NB4 (cell line): ENCODE results near the gene MAP1LC3B.

Experiments used
- DNase-seq: peaks from one replicate; pipeline ENCODE4 v3.0.0; 2010; ENCODE audit warnings: low read depth
- H3K4me3 ChIP-seq: one replicate; pipeline ENCODE4 v1.5.1; 2011; ENCODE audit warnings: mild to moderate bottlenecking, low read depth, low read length, moderate library complexity
- MYC ChIP-seq: IDR thresholded peaks from 2 replicates; pipeline ENCODE4 v1.6.1; 2011; ENCODE audit warnings: low read depth, low read length
- POLR2A ChIP-seq: IDR thresholded peaks from 2 replicates; pipeline ENCODE4 v1.6.1; 2011; ENCODE audit warnings: mild to moderate bottlenecking; ENCODE audit not compliant: insufficient read length; ENCODE audit errors: extremely low read depth
- TF ChIP-seq, protein P1 (sequence below): IDR thresholded peaks from 2 replicates; pipeline ENCODE4 v1.6.1; 2011; ENCODE audit warnings: low read depth, low read length
- TF ChIP-seq, protein P2 (sequence below): IDR thresholded peaks from one replicate; pipeline ENCODE4 v1.5.1; 2012; ENCODE audit warnings: low read depth, low read length

Gene MAP1LC3B

DNA sequence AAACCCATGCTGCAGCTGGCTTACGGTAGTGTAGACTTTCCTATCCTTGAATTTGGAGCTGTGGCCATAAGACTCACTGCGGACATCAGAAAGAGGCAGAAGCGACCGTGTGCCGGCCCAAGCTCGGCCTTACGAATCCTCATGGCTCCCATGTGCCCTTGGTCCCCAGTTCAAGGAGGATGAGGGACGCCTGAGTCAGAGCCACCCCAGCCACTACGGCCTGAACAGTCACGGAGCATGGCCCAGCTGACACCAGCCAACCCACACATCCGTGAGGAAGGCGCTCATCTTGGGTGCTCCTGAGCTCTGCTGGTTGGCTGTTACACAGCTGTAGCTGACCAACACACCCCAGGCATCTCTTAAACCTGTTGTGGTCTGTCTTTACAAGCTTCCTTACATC lies 56.7 kb downstream of the MAP1LC3B start:
- TF ChIP-seq, protein P1, sequence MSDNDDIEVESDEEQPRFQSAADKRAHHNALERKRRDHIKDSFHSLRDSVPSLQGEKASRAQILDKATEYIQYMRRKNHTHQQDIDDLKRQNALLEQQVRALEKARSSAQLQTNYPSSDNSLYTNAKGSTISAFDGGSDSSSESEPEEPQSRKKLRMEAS = no peak
- TF ChIP-seq MYC (no peak), POLR2A (no peak)
- TF ChIP-seq, protein P2, sequence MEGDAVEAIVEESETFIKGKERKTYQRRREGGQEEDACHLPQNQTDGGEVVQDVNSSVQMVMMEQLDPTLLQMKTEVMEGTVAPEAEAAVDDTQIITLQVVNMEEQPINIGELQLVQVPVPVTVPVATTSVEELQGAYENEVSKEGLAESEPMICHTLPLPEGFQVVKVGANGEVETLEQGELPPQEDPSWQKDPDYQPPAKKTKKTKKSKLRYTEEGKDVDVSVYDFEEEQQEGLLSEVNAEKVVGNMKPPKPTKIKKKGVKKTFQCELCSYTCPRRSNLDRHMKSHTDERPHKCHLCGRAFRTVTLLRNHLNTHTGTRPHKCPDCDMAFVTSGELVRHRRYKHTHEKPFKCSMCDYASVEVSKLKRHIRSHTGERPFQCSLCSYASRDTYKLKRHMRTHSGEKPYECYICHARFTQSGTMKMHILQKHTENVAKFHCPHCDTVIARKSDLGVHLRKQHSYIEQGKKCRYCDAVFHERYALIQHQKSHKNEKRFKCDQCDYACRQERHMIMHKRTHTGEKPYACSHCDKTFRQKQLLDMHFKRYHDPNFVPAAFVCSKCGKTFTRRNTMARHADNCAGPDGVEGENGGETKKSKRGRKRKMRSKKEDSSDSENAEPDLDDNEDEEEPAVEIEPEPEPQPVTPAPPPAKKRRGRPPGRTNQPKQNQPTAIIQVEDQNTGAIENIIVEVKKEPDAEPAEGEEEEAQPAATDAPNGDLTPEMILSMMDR = no peak
- no peak for DNase-seq

DNA sequence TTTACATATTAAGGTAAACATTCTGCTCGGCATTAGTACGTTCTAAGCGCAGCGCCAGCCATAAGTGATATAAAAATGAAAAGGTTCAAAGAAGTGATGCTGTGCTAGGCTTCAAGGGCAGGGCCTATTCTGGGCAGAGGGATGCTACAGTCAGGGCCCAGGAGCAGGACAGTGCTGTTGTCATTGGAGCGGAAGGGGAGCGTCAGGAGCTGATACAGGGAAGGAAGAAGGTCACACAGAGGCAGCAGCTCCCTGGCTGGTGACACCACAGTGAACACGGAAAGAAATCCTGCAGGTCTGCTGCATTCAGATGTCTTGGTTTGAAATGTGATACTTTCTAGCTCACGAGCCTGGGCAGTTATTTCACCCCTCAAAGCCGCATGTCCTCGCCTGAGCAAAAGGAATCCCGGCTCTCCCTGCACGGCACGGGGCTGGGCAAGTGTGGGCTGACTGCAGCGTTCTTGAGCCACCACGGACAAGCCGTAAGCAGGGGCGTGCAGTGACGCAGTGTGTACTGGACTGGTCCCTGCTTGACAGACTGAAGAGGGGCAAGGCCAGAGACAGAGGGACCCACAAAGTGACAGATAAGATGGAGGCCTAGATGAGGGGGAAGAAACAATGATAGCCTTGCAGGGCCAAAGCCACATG lies 59.6 kb downstream of the MAP1LC3B start:
- no peak for DNase-seq
- no peak overlapping the region for H3K4me3 ChIP-seq
- TF ChIP-seq POLR2A (no peak), MYC (no peak)
- TF ChIP-seq, protein P2 = no peak
- TF ChIP-seq, protein P1 = no peak

More for the DNA sequence above, 56.7 kb downstream of the MAP1LC3B start:
- H3K4me3 ChIP-seq = no peak overlapping the region

DNA sequence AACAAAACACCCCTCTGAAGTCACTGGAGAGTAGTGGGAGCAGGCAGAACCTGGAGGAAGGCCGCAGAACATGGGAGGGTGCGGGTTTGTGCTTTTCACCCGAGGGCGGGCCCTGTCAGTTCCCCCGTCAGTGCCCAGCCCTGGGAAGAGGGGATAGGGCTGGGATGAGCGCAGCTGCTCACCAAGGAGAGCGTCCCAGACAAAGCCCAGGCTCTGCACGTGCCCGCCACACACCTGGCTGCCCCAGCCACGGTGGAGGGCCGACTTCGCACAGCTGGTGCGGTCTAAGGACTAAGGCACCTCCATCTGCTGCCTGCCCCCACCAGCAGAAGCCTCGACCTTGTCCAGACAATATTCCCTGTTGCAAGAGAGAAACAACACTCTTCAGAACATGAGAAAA lies 61.2 kb downstream of the MAP1LC3B start:
- TF ChIP-seq MYC (no peak), POLR2A (no peak)
- TF ChIP-seq, protein P1 = no peak
- TF ChIP-seq, protein P2 = no peak
- no peak overlapping the region for H3K4me3 ChIP-seq
- DNase-seq = no peak
